SK-N-SH treated with all-trans-retinoic acid at 6 μM for 48 hours (cell line): Measurements from ENCODE around the gene DLG2.
A peak's percentile ranks its signal among the peaks of the same experiment; 100 is the strongest.

Experiments
- ATAC-seq: fragments of 200-7000 bp; cut with Tn5 transposase; 3 replicates; pipeline ENCODE4 v1.9.1; 2020; ENCODE audit warnings: mild to moderate bottlenecking, moderate library complexity
- ARNTL ChIP-seq: fragments of 450-650 bp; formaldehyde crosslinking; IDR thresholded peaks from 2 replicates; pipeline ENCODE4 v1.5.0; 2020; ENCODE audit warnings: low read depth, mild to moderate bottlenecking, moderate library complexity, borderline replicate concordance
- BACH2 ChIP-seq: fragments of 250-450 bp; sonication (Bioruptor Pico); IDR thresholded peaks from 2 replicates; pipeline ENCODE4 v1.9.0; 2021; ENCODE audit warnings: mild to moderate bottlenecking, borderline replicate concordance
- CSDC2 ChIP-seq: fragments of 250-450 bp; sonication (Bioruptor Pico); IDR thresholded peaks from 2 replicates; pipeline ENCODE4 v1.5.0; 2020; ENCODE audit warnings: mild to moderate bottlenecking, moderate library complexity
- ESRRG ChIP-seq: fragments of 250-450 bp; sonication (Bioruptor Pico); IDR thresholded peaks from 2 replicates; pipeline ENCODE4 v1.6.1; 2021; ENCODE audit warnings: mild to moderate bottlenecking
- ISL1 ChIP-seq: fragments of 250-450 bp; sonication (Bioruptor Pico); IDR thresholded peaks from 2 replicates; pipeline ENCODE4 v2.1.2; 2022; ENCODE audit warnings: mild to moderate bottlenecking, moderate library complexity
- OSR1 ChIP-seq: fragments of 250-450 bp; sonication (Bioruptor Pico); IDR thresholded peaks from 2 replicates; pipeline ENCODE4 v1.8.0; 2022; ENCODE audit warnings: moderate library complexity, mild to moderate bottlenecking, inconsistent platforms
- PPARA ChIP-seq: fragments of 250-450 bp; sonication (Bioruptor Pico); IDR thresholded peaks from 2 replicates; pipeline ENCODE4 v1.5.0; 2020; ENCODE audit warnings: mild to moderate bottlenecking, borderline replicate concordance
- RARB ChIP-seq: fragments of 250-450 bp; sonication (Bioruptor Pico); IDR thresholded peaks from 2 replicates; pipeline ENCODE4 v1.8.0; 2021; ENCODE audit warnings: mild to moderate bottlenecking, moderate library complexity
- SNAI2 ChIP-seq: fragments of 250-450 bp; sonication (Bioruptor Pico); IDR thresholded peaks from 2 replicates; pipeline ENCODE4 v1.5.0; 2020; ENCODE audit warnings: mild to moderate bottlenecking, moderate library complexity
- TOX ChIP-seq: fragments of 250-450 bp; sonication (Bioruptor Pico); IDR thresholded peaks from 2 replicates; pipeline ENCODE4 v1.8.0; 2021; ENCODE audit warnings: mild to moderate bottlenecking, moderate library complexity, borderline replicate concordance
- ZC3H10 ChIP-seq: fragments of 250-450 bp; sonication (Bioruptor Pico); IDR thresholded peaks from 2 replicates; pipeline ENCODE4 v1.5.1; 2021; ENCODE audit warnings: mild to moderate bottlenecking, moderate library complexity
- ZFP3 ChIP-seq: fragments of 250-450 bp; sonication (Bioruptor Pico); IDR thresholded peaks from 2 replicates; pipeline ENCODE4 v1.5.0; 2020; ENCODE audit warnings: mild to moderate bottlenecking, moderate library complexity
- ZFP30 ChIP-seq: fragments of 450-650 bp; formaldehyde crosslinking; IDR thresholded peaks from 2 replicates; pipeline ENCODE4 v1.5.0; 2022; ENCODE audit warnings: mild to moderate bottlenecking, moderate library complexity
- ZNF565 ChIP-seq: fragments of 450-650 bp; formaldehyde crosslinking; conservative IDR thresholded peaks from 2 replicates; pipeline ENCODE4 v1.5.0; 2020; ENCODE audit warnings: low read depth, mild to moderate bottlenecking, moderate library complexity
- ZNF70 ChIP-seq: fragments of 450-650 bp; formaldehyde crosslinking; IDR thresholded peaks from 2 replicates; pipeline ENCODE4 v1.5.0; 2020; ENCODE audit warnings: mild to moderate bottlenecking, moderate library complexity
- ZNF8 ChIP-seq: fragments of 450-650 bp; formaldehyde crosslinking; IDR thresholded peaks from 2 replicates; pipeline ENCODE4 v1.5.0; 2020; ENCODE audit warnings: mild to moderate bottlenecking, moderate library complexity
- TF ChIP-seq, protein P1 (sequence below): fragments of 250-450 bp; sonication (Bioruptor Pico); IDR thresholded peaks from 2 replicates; pipeline ENCODE4 v1.5.0; 2020; ENCODE audit warnings: mild to moderate bottlenecking, moderate library complexity
- TF ChIP-seq, protein P2 (sequence below): fragments of 250-450 bp; sonication (Bioruptor Pico); IDR thresholded peaks from 2 replicates; pipeline ENCODE4 v1.8.0; 2020; ENCODE audit warnings: mild to moderate bottlenecking, moderate library complexity, borderline replicate concordance
- TF ChIP-seq, protein P3 (sequence below): fragments of 250-450 bp; sonication (Bioruptor Pico); IDR thresholded peaks from 2 replicates; pipeline ENCODE4 v1.8.0; 2021; ENCODE audit warnings: low read depth, mild to moderate bottlenecking, moderate library complexity, borderline replicate concordance
- TF ChIP-seq, protein P4 (sequence below): fragments of 250-450 bp; sonication (Bioruptor Pico); IDR thresholded peaks from 2 replicates; pipeline ENCODE4 v1.5.1; 2021; ENCODE audit warnings: mild to moderate bottlenecking, moderate library complexity
- TF ChIP-seq, protein P5 (sequence below): fragments of 250-450 bp; sonication (Bioruptor Pico); IDR thresholded peaks from 2 replicates; pipeline ENCODE4 v1.5.1; 2020; ENCODE audit warnings: low read depth, mild to moderate bottlenecking, moderate library complexity

DLG2 gene

DNA sequence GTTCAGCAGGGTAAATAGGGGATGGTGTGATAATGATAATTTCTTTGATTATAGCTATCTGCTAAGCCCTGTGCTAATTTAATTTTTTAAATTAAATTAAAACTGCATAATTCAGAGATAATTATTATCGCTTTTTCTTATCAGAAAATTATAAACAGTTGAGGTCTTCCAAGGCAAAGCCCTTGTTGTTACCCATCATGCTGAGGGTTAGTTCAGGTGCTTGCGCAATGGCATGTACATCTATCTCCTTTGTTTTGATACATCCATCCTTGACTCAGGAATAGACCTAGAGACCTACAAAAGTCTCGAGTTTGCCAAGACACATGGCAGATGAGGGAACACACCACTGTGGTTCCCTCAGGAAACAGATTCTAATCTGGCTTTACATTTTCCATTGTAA lies 737.6 kb downstream of the DLG2 start:
- TF ChIP-seq RARB (CRISPR knock-in tag): no peak
- TF ChIP-seq, protein P1, sequence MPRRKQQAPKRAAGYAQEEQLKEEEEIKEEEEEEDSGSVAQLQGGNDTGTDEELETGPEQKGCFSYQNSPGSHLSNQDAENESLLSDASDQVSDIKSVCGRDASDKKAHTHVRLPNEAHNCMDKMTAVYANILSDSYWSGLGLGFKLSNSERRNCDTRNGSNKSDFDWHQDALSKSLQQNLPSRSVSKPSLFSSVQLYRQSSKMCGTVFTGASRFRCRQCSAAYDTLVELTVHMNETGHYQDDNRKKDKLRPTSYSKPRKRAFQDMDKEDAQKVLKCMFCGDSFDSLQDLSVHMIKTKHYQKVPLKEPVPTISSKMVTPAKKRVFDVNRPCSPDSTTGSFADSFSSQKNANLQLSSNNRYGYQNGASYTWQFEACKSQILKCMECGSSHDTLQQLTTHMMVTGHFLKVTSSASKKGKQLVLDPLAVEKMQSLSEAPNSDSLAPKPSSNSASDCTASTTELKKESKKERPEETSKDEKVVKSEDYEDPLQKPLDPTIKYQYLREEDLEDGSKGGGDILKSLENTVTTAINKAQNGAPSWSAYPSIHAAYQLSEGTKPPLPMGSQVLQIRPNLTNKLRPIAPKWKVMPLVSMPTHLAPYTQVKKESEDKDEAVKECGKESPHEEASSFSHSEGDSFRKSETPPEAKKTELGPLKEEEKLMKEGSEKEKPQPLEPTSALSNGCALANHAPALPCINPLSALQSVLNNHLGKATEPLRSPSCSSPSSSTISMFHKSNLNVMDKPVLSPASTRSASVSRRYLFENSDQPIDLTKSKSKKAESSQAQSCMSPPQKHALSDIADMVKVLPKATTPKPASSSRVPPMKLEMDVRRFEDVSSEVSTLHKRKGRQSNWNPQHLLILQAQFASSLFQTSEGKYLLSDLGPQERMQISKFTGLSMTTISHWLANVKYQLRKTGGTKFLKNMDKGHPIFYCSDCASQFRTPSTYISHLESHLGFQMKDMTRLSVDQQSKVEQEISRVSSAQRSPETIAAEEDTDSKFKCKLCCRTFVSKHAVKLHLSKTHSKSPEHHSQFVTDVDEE (CRISPR knock-in tag): no peak
- no peak for TF ChIP-seq ZFP3 (CRISPR knock-in tag)
- no peak for TF ChIP-seq ZNF565 (CRISPR knock-in tag)
- TF ChIP-seq ARNTL (CRISPR knock-in tag): no peak
- TF ChIP-seq, protein P2, sequence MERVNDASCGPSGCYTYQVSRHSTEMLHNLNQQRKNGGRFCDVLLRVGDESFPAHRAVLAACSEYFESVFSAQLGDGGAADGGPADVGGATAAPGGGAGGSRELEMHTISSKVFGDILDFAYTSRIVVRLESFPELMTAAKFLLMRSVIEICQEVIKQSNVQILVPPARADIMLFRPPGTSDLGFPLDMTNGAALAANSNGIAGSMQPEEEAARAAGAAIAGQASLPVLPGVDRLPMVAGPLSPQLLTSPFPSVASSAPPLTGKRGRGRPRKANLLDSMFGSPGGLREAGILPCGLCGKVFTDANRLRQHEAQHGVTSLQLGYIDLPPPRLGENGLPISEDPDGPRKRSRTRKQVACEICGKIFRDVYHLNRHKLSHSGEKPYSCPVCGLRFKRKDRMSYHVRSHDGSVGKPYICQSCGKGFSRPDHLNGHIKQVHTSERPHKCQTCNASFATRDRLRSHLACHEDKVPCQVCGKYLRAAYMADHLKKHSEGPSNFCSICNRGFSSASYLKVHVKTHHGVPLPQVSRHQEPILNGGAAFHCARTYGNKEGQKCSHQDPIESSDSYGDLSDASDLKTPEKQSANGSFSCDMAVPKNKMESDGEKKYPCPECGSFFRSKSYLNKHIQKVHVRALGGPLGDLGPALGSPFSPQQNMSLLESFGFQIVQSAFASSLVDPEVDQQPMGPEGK (CRISPR knock-in tag): no peak
- no peak for TF ChIP-seq ESRRG (CRISPR knock-in tag)
- TF ChIP-seq, protein P3, sequence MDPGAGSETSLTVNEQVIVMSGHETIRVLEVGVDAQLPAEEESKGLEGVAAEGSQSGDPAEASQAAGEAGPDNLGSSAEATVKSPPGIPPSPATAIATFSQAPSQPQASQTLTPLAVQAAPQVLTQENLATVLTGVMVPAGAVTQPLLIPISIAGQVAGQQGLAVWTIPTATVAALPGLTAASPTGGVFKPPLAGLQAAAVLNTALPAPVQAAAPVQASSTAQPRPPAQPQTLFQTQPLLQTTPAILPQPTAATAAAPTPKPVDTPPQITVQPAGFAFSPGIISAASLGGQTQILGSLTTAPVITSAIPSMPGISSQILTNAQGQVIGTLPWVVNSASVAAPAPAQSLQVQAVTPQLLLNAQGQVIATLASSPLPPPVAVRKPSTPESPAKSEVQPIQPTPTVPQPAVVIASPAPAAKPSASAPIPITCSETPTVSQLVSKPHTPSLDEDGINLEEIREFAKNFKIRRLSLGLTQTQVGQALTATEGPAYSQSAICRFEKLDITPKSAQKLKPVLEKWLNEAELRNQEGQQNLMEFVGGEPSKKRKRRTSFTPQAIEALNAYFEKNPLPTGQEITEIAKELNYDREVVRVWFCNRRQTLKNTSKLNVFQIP (CRISPR knock-in tag): no peak
- TF ChIP-seq ZFP30 (CRISPR knock-in tag): no peak
- TF ChIP-seq PPARA (CRISPR knock-in tag): no peak
- TF ChIP-seq BACH2 (CRISPR knock-in tag): no peak
- no peak for TF ChIP-seq SNAI2 (CRISPR knock-in tag)
- TF ChIP-seq CSDC2 (CRISPR knock-in tag): no peak
- TF ChIP-seq ISL1 (CRISPR knock-in tag): no peak
- TF ChIP-seq, protein P4, sequence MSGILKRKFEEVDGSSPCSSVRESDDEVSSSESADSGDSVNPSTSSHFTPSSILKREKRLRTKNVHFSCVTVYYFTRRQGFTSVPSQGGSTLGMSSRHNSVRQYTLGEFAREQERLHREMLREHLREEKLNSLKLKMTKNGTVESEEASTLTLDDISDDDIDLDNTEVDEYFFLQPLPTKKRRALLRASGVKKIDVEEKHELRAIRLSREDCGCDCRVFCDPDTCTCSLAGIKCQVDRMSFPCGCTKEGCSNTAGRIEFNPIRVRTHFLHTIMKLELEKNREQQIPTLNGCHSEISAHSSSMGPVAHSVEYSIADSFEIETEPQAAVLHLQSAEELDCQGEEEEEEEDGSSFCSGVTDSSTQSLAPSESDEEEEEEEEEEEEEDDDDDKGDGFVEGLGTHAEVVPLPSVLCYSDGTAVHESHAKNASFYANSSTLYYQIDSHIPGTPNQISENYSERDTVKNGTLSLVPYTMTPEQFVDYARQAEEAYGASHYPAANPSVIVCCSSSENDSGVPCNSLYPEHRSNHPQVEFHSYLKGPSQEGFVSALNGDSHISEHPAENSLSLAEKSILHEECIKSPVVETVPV (CRISPR knock-in tag): no peak
- no peak for TF ChIP-seq ZNF8
- TF ChIP-seq ZNF70: no peak
- no peak for ATAC-seq

DNA sequence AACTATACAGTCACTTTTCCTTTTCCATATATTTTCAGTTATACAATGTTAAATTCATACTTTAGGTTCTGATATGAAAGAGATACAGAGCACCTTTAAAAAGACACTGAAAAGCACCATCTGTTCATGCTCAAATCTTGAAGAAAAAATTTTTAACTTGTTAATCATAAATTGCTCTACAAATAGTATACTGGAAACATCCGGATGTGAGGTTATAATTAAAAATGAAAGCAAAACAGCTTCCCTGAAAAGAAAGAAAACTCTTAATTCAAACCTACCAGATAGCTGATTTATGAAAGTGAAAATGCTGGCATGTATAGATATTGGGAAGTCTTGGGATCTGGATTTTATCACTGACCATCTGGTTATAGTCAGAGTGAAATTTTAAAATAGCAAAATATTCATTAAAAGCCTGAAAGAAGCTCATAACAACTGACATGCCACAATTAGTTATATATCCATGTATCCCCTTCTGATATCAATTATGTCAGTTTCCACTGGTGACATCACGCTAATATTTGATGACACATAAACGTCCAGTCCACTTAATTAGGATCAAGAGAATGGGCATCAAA lies 740.0 kb downstream of the DLG2 start:
- ATAC-seq: peak; percentile 52
- no peak for TF ChIP-seq ZFP30 (CRISPR knock-in tag)
- TF ChIP-seq TOX: peak; percentile 67
- TF ChIP-seq RARB (CRISPR knock-in tag): peak; percentile 63; the same call in 1 of the 2 replicates
- TF ChIP-seq ISL1 (CRISPR knock-in tag): 0 out of 2 replicates have a peak, but pooled peaks have one; percentile 7

DNA sequence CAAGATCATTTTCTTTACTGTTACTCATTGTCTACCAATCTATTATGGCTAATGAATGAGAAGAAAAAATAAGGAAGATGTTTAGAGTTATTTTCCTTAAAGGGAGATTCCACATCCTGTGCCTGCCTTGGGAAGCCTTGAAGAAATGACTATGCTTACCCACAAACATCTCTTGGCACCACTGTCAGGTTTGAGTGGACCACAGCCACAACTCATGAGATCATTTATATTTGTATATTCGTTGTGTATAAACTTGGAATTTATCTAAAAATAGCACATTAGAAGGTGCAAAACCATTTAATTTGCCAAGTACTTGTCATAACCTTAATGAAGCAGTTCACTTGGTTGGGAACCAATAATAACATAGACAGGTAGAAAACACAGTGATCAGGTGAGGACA lies 740.8 kb downstream of the DLG2 start:
- TF ChIP-seq ZNF70: no peak
- no peak for TF ChIP-seq SNAI2 (CRISPR knock-in tag)
- no peak for TF ChIP-seq ZC3H10 (CRISPR knock-in tag)
- TF ChIP-seq, protein P5, sequence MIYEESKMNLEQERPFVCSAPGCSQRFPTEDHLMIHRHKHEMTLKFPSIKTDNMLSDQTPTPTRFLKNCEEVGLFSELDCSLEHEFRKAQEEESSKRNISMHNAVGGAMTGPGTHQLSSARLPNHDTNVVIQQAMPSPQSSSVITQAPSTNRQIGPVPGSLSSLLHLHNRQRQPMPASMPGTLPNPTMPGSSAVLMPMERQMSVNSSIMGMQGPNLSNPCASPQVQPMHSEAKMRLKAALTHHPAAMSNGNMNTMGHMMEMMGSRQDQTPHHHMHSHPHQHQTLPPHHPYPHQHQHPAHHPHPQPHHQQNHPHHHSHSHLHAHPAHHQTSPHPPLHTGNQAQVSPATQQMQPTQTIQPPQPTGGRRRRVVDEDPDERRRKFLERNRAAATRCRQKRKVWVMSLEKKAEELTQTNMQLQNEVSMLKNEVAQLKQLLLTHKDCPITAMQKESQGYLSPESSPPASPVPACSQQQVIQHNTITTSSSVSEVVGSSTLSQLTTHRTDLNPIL: no peak
- no peak for TF ChIP-seq ZNF565 (CRISPR knock-in tag)
- TF ChIP-seq OSR1: no peak
- no peak for ATAC-seq
